Neuronal stem cell (in vitro differentiated cells): ENCODE data around the gene MYLK3.

Source experiments
- DNase-seq: peaks from one replicate; pipeline ENCODE4 v3.0.0-alpha.2; 2013; ENCODE audit warnings: low spot score
- H2AFZ ChIP-seq: one replicate; pipeline ENCODE4 v1.6.1; 2013; ENCODE audit warnings: mild to moderate bottlenecking, low read length, inconsistent platforms
- H2AK5ac ChIP-seq: 2 replicates; pipeline ENCODE4 v1.6.1; 2013; ENCODE audit warnings: low read depth, mild to moderate bottlenecking, inconsistent platforms, low read length, moderate library complexity, mixed read lengths
- H2BK120ac ChIP-seq: 2 replicates; pipeline ENCODE4 v1.6.1; 2013; ENCODE audit warnings: low read depth, mild to moderate bottlenecking, inconsistent platforms, low read length, moderate library complexity, mixed read lengths
- H2BK12ac ChIP-seq: one replicate; pipeline ENCODE4 v1.6.1; 2013; ENCODE audit warnings: low read length, inconsistent platforms
- H2BK15ac ChIP-seq: 2 replicates; pipeline ENCODE4 v1.6.1; 2013; ENCODE audit warnings: mild to moderate bottlenecking, low read length, inconsistent platforms, mixed read lengths
- H2BK5ac ChIP-seq: one replicate; pipeline ENCODE4 v1.6.1; 2013; ENCODE audit warnings: inconsistent platforms, mild to moderate bottlenecking, low read length, moderate library complexity
- H3K14ac ChIP-seq: one replicate; pipeline ENCODE4 v1.6.1; 2013; ENCODE audit warnings: low read length, inconsistent platforms
- H3K18ac ChIP-seq: 2 replicates; pipeline ENCODE4 v1.6.1; 2013; ENCODE audit warnings: low read length, inconsistent platforms
- H3K23ac ChIP-seq: 2 replicates; pipeline ENCODE4 v1.6.1; 2013; ENCODE audit warnings: low read depth, mild to moderate bottlenecking, mixed read lengths, low read length, inconsistent platforms; ENCODE audit not compliant: poor library complexity
- H3K27ac ChIP-seq: replicated peaks from 3 replicates; pipeline ENCODE4 v1.5.1; 2013; ENCODE audit warnings: low read length, inconsistent platforms
- H3K27me3 ChIP-seq, 3 experiments: 2 replicates each; pipeline ENCODE4 v1.6.1; 2013; ENCODE audit warnings: low read length in 3 of 3, mild to moderate bottlenecking in 2 of 3, inconsistent platforms in 1 of 3, low read depth in 1 of 3, mixed read lengths in 1 of 3, moderate library complexity in 1 of 3; ENCODE audit not compliant: control insufficient read depth in 3 of 3, insufficient read depth in 3 of 3
- H3K36me3 ChIP-seq, 2 donors: replicated peaks in 1 of 2; 2 replicates each; pipeline ENCODE4 v1.6.1; 2013; ENCODE audit warnings: low read length in 2 of 2; ENCODE audit not compliant: control insufficient read depth in 2 of 2, insufficient read depth in 2 of 2
- H3K4ac ChIP-seq: 2 replicates; pipeline ENCODE4 v1.6.1; 2013; ENCODE audit warnings: inconsistent platforms, mild to moderate bottlenecking, low read length, moderate library complexity
- H3K4me1 ChIP-seq, 2 donors: 1 replicate in 1 of 2; 2 replicates in 1 of 2; pipeline ENCODE4 v1.6.1; 2013; ENCODE audit warnings: low read length in 2 of 2, low read depth in 1 of 2; ENCODE audit not compliant: control insufficient read depth in 2 of 2, insufficient read depth in 1 of 2
- H3K4me2 ChIP-seq: one replicate; pipeline ENCODE4 v1.6.1; 2013; ENCODE audit warnings: mild to moderate bottlenecking, low read length, inconsistent platforms; ENCODE audit not compliant: insufficient read depth, poor library complexity, severe bottlenecking
- H3K4me3 ChIP-seq, 2 donors: 2 replicates each; pipeline ENCODE4 v1.5.1; 2013; ENCODE audit warnings: low read length in 2 of 2, mild to moderate bottlenecking in 2 of 2, inconsistent platforms in 1 of 2, moderate library complexity in 1 of 2
- H3K79me1 ChIP-seq: one replicate; pipeline ENCODE4 v1.6.1; 2013; ENCODE audit warnings: low read depth, mild to moderate bottlenecking, inconsistent platforms, low read length, moderate library complexity
- H3K9ac ChIP-seq: one replicate; pipeline ENCODE4 v1.6.1; 2013; ENCODE audit warnings: mild to moderate bottlenecking, low read depth, low read length, inconsistent platforms; ENCODE audit not compliant: poor library complexity
- H3K9me3 ChIP-seq, 2 donors: replicated peaks in 1 of 2; 2 replicates each; pipeline versions ENCODE3 to v1.6.1; 2013; ENCODE audit warnings: low read length in 2 of 2, mild to moderate bottlenecking in 2 of 2, inconsistent platforms in 1 of 2, low read depth in 1 of 2, mixed read lengths in 1 of 2, moderate library complexity in 1 of 2; ENCODE audit not compliant: control insufficient read depth in 2 of 2, insufficient read depth in 1 of 2
- H4K8ac ChIP-seq: one replicate; pipeline ENCODE4 v1.6.1; 2013; ENCODE audit warnings: low read depth, mild to moderate bottlenecking, inconsistent platforms, low read length, moderate library complexity
- H4K91ac ChIP-seq: one replicate; pipeline ENCODE4 v1.6.1; 2013; ENCODE audit warnings: low read length, low read depth, mild to moderate bottlenecking, inconsistent platforms; ENCODE audit not compliant: poor library complexity
- WGBS, 2 donors: extraction: QIAGEN DNeasy Blood & Tissue Kit; methylation state at CpG; one replicate each; pipeline ENCODE4 v1.1.7; 2013; ENCODE audit warnings: missing lambda C conversion rate in 2 of 2, mixed read lengths in 1 of 2; ENCODE audit not compliant: insufficient read length in 2 of 2, insufficient replicate concordance in 1 of 2; ENCODE audit errors: extremely low coverage in 2 of 2; 5-methylcytosine and 5-hydroxymethylcytosine counted together

Gene MYLK3

DNA sequence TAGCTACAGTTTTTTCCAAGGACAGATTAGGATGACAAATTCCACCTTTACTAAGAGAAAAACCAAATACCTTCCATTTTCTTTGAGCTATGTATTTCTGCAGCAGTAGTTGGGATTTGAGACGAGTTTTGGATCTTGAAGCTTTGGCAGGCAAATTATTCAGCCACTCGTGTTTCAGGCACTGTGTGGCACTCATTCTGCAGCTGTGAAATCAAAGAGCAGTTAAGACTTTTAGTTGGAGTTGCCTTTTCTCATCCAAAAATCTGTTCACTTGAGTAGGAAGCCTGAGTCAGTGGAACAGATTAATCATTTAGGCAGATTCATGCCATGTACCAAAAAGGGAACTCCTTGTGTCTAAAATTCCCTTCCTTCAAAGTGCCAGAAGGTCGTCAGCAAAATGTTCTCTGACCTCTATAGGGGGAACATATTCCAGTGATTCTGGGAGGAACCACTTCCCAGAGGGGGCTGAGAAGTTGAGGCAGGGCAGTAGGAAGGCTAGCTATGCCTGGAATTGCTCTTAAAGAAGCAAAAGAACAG lies 38.6 kb downstream of the MYLK3 start:
- Histone ChIP-seq H3K36me3 (no peaks in the 10 kb centered on the region), H3K4me3 (no peak overlapping the region), H3K18ac (no peak overlapping the region), H3K14ac (no peak overlapping the region), H4K91ac (no peak overlapping the region), H3K9ac (no peak overlapping the region), H2BK15ac (no peak overlapping the region), H2AFZ (no peak overlapping the region), H2BK12ac (no peak overlapping the region), H4K8ac (no peak overlapping the region), H3K79me1 (no peaks in the 10 kb centered on the region), H3K4ac (no peak overlapping the region), H3K27ac (no peak overlapping the region), H2BK120ac (no peak overlapping the region), H2BK5ac (no peak overlapping the region), H3K9me3 (no peaks in the 10 kb centered on the region), H3K4me1 (no peaks in the 10 kb centered on the region), H3K4me2 (no peak overlapping the region), H2AK5ac (no peak overlapping the region), H3K23ac (no peak overlapping the region), H3K27me3 (peaks cover 0 to under 1% (median 0%) of the 10 kb centered on the region in 3 experiments)
- WGBS, 2 donors = no CpG with 5 or more reads among the region's 3 CpGs
- no peak for DNase-seq

DNA sequence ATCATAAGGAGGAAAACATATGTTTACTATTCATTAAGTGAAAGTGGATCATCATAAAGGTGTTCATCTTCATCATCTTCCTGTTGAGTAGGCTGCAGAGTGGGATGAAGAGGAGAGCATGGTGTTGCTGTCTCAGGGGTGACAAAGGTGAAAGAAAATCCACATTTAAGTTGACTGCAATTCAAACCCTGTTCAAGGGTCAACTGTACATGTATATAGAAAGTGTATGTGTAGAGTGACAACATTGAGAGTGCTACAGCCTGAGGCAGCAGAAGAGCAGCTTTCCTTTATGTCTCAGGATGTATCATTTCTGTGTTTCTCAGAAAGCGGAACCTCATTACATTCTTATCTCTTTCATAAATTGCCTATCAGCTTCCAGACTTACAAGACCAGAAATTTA lies 41.5 kb downstream of the MYLK3 start:
- no peak overlapping the region for H3K23ac ChIP-seq
- H2BK5ac ChIP-seq = no peak overlapping the region

GRCh38 chr16:46702030-46702429 lies 46.1 kb downstream of the MYLK3 start:
- no peak overlapping the region for H2BK120ac ChIP-seq
- WGBS, 2 donors = no CpG with 5 or more reads among the region's 2 CpGs
- H3K4me3 ChIP-seq = no peak overlapping the region
- H3K14ac ChIP-seq = no peak overlapping the region
- H3K27me3 ChIP-seq = no peaks in the 10 kb centered on the region
- H3K9me3 ChIP-seq = no peaks in the 10 kb centered on the region
- H3K36me3 ChIP-seq = peaks cover 3 to 47% of the 10 kb centered on the region in 2 donors
- no peak overlapping the region for H2AK5ac ChIP-seq
- no peak overlapping the region for H3K18ac ChIP-seq
- H3K4ac ChIP-seq = no peak overlapping the region
- no peak overlapping the region for H2BK15ac ChIP-seq
- no peak overlapping the region for H2AFZ ChIP-seq
- H3K27ac ChIP-seq = no peak overlapping the region
- H3K4me1 ChIP-seq = no peaks in the 10 kb centered on the region
- no peak overlapping the region for H3K4me2 ChIP-seq
- no peak overlapping the region for H3K23ac ChIP-seq
- H2BK5ac ChIP-seq = no peak overlapping the region
- no peak overlapping the region for H4K8ac ChIP-seq
- H3K79me1 ChIP-seq = no peaks in the 10 kb centered on the region
- no peak overlapping the region for H4K91ac ChIP-seq
- H3K9ac ChIP-seq = no peak overlapping the region
- H2BK12ac ChIP-seq = no peak overlapping the region
- DNase-seq = no peak

More for the DNA sequence above, 41.5 kb downstream of the MYLK3 start:
- no peak overlapping the region for H2BK120ac ChIP-seq
- H3K27ac ChIP-seq = no peak overlapping the region
- no peak overlapping the region for H3K18ac ChIP-seq
- H3K4me2 ChIP-seq = no peak overlapping the region
- no peak overlapping the region for H3K14ac ChIP-seq
- H2BK12ac ChIP-seq = no peak overlapping the region
- H3K9me3 ChIP-seq = no peaks in the 10 kb centered on the region
- no peak overlapping the region for H3K4me3 ChIP-seq
- no peak overlapping the region for H3K9ac ChIP-seq
- peaks cover 0 to 7% of the 10 kb centered on the region in 2 donors for H3K36me3 ChIP-seq
- no peak overlapping the region for H4K91ac ChIP-seq
- H2AFZ ChIP-seq = no peak overlapping the region
- H2AK5ac ChIP-seq = no peak overlapping the region
- WGBS, 2 donors = no CpG with 5 or more reads among the region's 1 CpG
- no peak overlapping the region for H3K4ac ChIP-seq
- no peak overlapping the region for H4K8ac ChIP-seq
- no peaks in the 10 kb centered on the region for H3K79me1 ChIP-seq
- H3K4me1 ChIP-seq = no peaks in the 10 kb centered on the region
- no peaks in the 10 kb centered on the region for H3K27me3 ChIP-seq
- no peak for DNase-seq
- no peak overlapping the region for H2BK15ac ChIP-seq

DNA sequence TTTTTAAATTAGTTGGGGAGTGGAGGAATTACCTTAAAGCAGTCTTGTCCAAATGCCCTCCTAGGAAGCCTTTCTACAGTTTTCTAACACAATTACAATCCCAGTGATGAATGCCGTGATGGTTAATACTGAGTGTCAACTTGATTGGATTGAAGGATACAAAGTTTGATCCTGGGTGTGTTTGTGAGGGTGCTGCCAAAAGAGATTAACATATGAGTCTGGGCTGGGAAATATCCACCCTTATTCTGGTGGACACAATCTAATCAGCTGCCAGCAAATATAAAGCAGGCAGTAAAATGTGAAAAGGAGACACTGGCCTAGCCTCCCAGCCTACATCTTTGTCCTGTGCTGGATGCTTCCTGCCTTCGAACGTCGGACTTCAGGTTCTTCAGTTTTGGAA lies 46.5 kb downstream of the MYLK3 start:
- no peak overlapping the region for H2BK5ac ChIP-seq
- H3K79me1 ChIP-seq = no peaks in the 10 kb centered on the region
- WGBS, 2 donors = no CpG with 5 or more reads among the region's 4 CpGs
- no peaks in the 10 kb centered on the region for H3K27me3 ChIP-seq
- H3K4me1 ChIP-seq = no peaks in the 10 kb centered on the region
- H3K9ac ChIP-seq = no peak overlapping the region
- no peak overlapping the region for H2BK12ac ChIP-seq
- no peak overlapping the region for H3K14ac ChIP-seq
- H2AFZ ChIP-seq = no peak overlapping the region
- no peak overlapping the region for H3K27ac ChIP-seq
- no peak overlapping the region for H2BK120ac ChIP-seq
- no peak overlapping the region for H3K4me2 ChIP-seq
- no peak overlapping the region for H3K18ac ChIP-seq
- no peak overlapping the region for H2BK15ac ChIP-seq
- no peak overlapping the region for H4K91ac ChIP-seq
- H4K8ac ChIP-seq = no peak overlapping the region
- no peak overlapping the region for H3K4ac ChIP-seq
- no peaks in the 10 kb centered on the region for H3K9me3 ChIP-seq
- no peak overlapping the region for H2AK5ac ChIP-seq
- peaks cover 6 to 51% of the 10 kb centered on the region in 2 donors for H3K36me3 ChIP-seq
- no peak overlapping the region for H3K23ac ChIP-seq
- H3K4me3 ChIP-seq = no peak overlapping the region
- no peak for DNase-seq
